Fibroblast of skin of back (primary cell): ENCODE results near the gene STARD7.

Experiments used
- DNase-seq: peaks from one replicate; pipeline ENCODE4 v3.0.0-alpha.2; 2013

The STARD7 gene

GRCh38 chr2:96195410-96196066 lies 13.1 kb downstream of the STARD7 start:
- peak; percentile 48 for DNase-seq

- DNase-seq: no peak
Measured at GRCh38 chr2:96191937-96192670, 16.5 kb downstream of the STARD7 start.

- DNase-seq: no peak
Measured at GRCh38 chr2:96188821-96189526, 19.7 kb downstream of the STARD7 start.

- DNase-seq: no peak
Measured at GRCh38 chr2:96186562-96186961, 22.1 kb downstream of the STARD7 start.

GRCh38 chr2:96185516-96185915 lies 23.1 kb downstream of the STARD7 start:
- DNase-seq: no peak

DNA sequence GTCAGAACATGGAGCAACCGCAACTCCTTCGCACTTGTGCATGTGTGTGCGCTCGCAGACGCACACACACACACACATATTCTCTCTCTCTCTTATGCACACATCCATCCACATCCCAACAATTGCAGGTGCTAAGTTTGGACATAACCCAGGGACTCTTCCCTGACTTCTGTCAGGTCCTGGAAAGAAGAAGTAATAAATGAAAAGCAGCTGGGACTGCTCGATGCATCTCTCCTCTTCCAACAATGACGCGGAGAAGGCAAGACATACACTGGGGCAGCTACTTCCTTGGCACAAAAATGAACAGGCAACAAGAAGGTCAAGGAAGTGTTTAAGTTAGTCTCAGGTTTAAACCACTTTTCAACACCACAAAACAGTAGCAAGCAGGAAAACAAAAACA lies 23.6 kb downstream of the STARD7 start:
- DNase-seq: no peak

GRCh38 chr2:96184188-96184587 lies 24.4 kb downstream of the STARD7 start:
- no peak for DNase-seq

DNA sequence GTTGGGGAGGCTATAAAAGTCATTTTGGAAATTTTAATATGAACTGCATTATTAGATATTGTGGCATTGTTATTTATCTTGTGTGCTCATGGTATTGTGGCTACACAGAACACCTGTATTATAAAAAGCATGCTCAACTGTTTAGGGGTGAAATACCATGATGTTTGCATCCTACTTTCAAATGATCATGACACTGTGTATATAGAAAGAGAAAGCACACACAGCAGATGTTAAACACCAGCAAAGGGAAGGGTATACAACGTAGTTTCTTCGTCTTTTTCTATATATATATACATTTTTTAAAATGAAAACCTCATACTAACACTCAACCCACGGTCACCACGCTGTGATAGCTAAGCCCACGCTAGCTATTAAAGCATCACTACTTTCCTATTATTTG lies 27.1 kb downstream of the STARD7 start:
- no peak for DNase-seq

DNA sequence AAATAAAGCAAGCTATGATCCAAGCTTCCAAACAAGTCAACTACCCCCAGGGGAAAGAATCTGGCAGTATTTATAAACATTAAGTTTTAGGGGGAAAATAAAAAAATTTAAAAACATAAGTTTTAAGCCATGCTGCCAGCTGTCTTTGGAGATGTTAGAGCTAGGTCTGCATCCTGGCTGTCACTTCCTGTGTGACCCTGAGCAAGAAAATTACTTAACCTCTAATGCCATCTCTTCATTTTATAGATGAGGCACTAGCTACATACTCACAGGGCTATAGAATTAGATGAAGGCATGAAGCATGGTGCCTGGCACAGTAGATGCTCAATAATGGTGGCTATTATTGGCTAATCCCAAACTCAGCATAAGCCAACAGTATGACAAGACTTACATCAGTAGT lies 28.1 kb downstream of the STARD7 start:
- DNase-seq: no peak

DNA sequence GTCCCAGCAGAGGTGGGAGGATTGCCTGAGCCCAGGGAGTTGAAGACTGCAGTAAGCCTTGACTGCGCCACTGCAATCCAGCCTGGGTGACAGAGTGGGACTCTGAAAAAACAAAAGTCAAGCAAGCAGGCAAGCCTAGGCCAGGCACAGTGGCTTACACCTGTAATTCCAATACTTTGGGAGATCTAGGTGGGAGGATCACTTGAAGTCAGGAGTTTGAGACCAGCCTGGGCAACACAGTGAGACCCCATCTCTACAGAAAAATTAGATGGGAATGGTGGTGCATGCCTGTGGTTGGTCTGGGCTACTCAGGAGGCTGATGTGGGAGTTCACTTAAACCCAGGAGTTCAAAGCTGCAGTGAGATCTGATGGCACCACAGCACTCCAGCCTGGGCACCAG lies 28.6 kb downstream of the STARD7 start:
- DNase-seq: no peak

DNA sequence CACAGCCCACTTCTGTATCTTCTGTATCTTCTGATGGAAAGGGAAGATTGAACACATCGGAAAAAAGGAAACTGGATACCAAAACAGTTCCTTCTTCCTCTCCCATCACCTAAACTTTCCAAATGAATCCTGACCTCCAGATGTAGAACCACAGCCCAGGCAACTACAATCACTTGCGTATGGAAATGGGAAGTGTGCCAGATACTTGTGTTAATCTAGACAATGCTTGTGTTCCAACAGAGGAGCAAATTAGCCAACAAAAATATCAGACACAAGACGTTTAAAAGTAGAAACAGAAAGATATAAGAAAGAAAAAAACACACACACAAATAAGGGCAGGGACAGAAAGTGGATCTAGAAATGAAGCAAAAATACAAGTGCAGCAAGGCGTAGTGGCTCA lies 32.0 kb downstream of the STARD7 start:
- DNase-seq: no peak

DNA sequence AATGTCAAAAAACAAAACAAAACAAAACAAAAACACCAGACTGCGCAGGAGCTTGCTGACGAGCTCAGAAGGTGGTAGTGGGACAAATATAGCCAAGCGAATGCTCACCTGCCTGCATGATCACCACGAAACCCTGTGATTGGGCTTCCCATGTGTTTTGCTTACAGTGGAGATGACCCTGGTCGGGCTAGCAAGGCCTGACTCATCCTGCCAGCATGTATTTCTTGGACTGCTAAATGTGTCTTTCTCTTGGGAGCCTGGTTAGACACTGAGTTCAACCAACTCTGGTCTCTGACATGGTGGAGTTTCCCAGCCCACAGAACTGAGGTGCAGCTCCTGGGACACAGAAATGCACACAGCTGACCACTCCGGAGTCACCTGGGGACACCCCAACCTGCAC lies 32.7 kb downstream of the STARD7 start:
- peak; percentile 77 for DNase-seq

DNA sequence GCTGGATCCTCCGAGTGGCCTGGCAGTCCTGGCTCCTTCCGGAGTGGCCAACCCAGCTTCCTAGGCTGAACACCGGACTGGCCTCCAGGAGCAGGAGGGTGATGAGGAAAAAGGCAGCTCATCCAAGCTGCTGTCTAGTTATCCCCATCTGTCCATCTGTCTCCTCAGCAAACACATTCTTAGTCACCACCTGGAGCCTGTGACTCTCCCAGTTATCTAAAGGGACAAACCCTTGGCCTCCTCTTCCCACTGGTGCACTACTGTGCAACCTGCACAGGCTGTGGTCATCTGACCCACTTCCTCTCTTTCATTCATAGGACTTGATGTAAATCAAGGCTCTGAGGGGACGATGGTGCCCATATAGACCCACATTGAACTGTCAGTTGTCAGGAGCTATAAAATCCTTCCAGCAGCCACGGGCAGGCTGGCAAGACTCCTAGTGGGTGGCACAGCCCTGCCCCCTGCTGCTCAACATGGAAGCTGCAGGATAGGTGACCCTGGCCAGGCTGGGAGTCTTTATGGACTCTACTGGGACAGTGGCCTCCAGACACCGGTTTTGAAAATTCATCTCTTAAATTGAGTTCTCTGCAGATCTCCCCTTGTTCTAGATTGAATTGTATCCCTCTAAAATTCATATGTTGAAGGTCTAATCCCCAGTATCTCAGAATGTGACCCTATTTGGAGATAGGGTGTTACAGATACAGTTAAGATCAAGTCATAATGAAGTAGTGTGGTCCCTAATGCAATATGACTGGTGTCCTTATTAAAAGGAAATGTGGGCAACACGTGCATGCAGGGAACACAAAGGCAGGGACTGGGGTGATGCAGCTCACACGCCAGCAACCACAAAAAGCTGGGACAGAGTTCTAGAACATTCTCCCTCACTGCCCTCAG lies 34.1 kb downstream of the STARD7 start:
- DNase-seq: peak; percentile 66

DNA sequence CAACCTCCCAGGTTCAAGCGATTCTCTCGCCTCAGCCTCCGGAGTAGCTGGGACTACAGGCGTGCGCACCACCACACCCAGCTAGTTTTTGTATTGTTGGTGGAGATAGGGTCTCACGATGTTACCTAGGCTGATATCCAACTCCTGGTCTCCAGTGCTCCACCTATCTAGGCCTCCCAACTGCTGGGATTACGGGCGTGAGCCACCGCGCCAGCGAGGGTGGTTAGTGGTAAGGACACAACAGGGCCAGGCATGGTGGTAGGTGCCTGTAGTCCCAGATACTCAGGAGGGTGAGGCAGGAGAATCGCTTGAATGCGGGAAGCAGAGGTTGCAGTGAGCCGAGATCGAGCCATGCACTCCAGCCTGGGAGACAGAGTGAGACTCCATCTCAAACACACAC lies 36.8 kb downstream of the STARD7 start:
- DNase-seq: no peak

DNA sequence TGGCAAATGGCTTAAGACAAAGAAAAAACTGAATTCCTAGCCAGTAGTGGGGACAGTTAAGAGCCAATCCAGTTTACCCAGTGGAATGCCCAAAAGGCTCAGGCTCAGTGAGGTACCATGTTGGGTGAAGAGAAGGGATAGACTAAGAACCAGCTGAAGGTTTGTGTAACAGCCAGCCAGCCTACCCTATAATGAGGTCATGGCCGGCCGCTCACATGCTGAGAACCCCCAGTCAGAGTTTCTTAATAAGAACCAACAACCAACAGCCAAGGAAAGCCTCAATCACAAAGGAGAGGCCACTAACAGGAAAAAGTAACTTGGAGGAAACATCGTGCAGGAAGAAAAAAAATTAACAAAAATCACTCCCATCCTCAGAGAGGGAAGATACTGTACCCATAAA lies 38.0 kb downstream of the STARD7 start:
- no peak for DNase-seq

DNA sequence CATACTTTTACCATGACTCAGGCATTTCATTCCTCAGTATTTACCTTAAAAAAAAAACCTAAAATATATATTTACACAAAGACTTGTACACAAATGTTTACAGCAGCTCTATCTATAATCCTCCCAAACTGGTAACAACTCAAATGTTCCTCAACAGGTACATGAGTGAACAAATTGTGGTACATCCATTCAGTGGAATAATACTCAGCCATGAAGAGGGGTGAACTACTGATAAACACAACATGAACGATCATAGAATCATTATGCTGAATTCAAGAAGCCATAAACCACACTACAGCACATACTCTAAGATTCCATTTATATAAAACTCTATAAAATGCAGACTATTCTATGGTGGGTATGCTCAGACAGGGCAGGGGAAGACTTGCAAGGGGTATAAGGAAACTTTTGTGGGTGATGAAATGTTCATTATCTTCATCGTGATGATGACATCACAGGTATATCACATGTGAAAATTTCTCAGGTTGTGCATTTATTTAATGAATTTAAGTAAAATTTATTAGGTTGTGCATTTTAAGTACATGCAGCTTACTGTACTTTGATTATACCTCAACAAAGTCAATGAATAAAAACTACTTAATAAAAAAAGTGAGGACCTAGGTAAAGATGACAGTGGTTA lies 38.6 kb downstream of the STARD7 start:
- DNase-seq: no peak

GRCh38 chr2:96167407-96168013 lies 41.1 kb downstream of the STARD7 start:
- no peak for DNase-seq

DNA sequence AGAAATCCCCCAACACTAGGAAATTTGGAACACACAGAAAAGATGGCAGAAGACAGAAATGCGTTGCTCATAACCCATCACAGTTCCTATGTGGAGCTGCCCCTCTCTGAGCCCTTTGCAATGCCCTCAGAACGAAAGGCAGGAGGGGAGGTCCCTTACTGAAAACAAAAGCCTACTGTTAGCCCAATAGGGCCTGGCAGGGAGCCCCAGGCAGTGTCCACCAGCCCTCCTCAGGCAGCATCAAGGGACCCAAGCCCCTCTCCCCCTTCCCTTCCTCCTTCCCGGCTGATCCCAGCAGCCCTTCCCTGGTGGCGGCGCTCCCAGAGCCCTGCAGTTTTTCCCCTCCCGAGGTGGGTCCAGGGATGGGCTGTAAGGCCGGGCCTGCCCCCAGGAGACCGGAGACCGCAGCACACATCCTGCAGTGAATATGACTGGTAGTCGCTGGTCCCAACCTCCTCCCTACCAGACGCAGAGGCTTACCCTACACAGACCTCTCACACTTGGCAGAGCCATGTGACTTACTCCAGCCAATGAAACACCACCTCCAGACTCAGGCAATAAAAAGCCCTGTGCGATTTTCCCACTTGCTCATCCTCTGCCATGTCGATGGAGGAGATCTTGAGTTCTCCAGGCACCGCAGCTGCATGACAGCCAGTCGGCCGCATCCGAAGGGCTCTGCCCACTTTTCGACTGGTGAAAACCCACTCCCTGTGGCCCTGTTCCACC lies 44.0 kb downstream of the STARD7 start:
- DNase-seq: peak; percentile 60

DNA sequence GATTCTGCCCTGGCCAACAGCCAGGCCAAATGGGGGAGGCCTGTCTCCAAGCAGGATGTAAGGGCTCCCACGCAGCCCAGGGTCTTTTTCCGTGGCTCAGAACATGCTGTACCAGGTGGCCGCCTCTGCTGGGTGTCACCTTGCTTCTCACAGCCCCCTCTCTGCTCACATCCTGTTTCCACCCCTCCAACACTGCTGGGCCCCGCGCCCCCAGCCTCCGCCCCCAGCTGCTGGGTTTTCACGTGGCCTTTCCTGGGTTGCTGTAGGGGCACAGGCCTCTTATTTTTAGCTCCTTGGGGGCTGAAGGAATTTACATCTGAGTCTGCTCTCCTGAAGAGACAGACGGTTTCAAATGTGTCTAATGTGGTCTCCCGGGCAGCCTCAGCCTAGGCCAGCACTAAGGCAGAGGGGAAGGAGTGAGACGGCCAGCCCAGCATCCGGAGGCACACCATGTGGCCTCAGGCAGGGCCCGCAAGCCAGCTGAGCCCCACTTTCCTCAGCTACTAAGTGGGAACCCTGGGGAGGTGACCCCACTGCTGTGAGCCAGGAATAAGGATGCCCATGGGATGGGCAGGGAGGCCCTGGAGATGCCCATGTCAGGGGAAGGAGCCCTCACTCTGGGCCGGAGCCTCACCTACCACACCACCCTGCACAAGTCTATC lies 44.7 kb downstream of the STARD7 start:
- DNase-seq: no peak

- DNase-seq: no peak
Measured at GRCh38 chr2:96163415-96163767, 45.2 kb downstream of the STARD7 start.

DNA sequence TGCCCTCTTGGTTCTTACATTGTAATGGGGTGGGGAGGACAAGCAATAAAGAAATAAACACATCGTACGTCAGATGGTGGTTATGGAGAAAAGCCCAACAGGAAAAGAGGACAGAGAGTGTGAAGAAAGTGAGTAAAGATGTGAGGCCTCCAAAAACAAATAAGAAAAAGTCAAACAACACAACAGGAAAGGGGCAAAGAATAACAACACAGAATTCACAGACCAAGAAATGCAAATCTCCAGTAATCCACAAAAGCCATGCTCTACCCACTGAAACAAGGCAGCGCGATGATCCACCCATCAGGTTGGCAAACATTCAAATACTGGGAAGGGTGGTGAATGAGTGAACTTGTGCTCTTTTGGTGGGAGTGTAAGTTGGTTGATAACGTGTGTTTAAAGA lies 46.7 kb downstream of the STARD7 start:
- no peak for DNase-seq
